Mucosa of descending colon (tissue), 3 donors: ENCODE data around the gene MTAP. TPM values are rescaled to one million over a fixed set of nuclear protein-coding genes. Genes with fewer than 3 reads are reported as not detected.
A peak's percentile ranks its signal among the peaks of the same experiment; 100 is the strongest.

Source experiments
- ATAC-seq: fragments of 200-7000 bp; cut with Tn5 transposase; one replicate; pipeline ENCODE4 v1.9.1; 2020; ENCODE audit warnings: mild to moderate bottlenecking, moderate library complexity
- DNase-seq, 3 donors: peaks; one replicate each; pipeline ENCODE4 v3.0.0-alpha.2; 2020
- H3K36me3 ChIP-seq: fragments of 200-600 bp; one replicate; pipeline ENCODE4 v1.8.0; 2021; ENCODE audit warnings: low read depth, mild to moderate bottlenecking
- H3K4me1 ChIP-seq: fragments of 200-600 bp; one replicate; pipeline ENCODE4 v1.8.0; 2021; ENCODE audit warnings: low read depth, mild to moderate bottlenecking
- H3K4me3 ChIP-seq: fragments of 200-600 bp; one replicate; pipeline ENCODE4 v1.8.0; 2021; ENCODE audit warnings: mild to moderate bottlenecking
- H3K9me3 ChIP-seq: fragments of 200-600 bp; one replicate; pipeline ENCODE4 v1.8.0; 2021; ENCODE audit warnings: mild to moderate bottlenecking
- intact Hi-C, 2 donors: fragments of 100-400 bp; cut with DNase I in 1 of 2; cut with micrococcal nuclease in 1 of 2; formaldehyde crosslinking; loops; one replicate each; pipeline versions ENCODE4 v1.11.0 to v1.11.1; 2022; cut with DNase I, micrococcal nuclease
- total RNA-seq, 3 donors: library from RNA; stranded (reverse); fragmentation: NEBNext Ultra II Directional in 2 of 3; extraction: Animal tissue kit (Norgen Biotek cat#: 25700) in 2 of 3; gene quantifications; one replicate each; pipeline versions ENCODE4 v1.2.1 to v1.2.4, GENCODE V29; 2021 to 2023
- TF ChIP-seq, protein P1 (sequence below): fragments of 200-600 bp; IDR thresholded peaks from one replicate; pipeline ENCODE4 v1.8.0; 2022; ENCODE audit warnings: antibody characterized with exemption, mild to moderate bottlenecking
- donor health status: DM: no; HTN: no; CAD: no; lungs with moderate emphysema.
- donor health status: DM: no; HTN: no; CAD: no.
- donor health status: DM: no; HTN: yes; CAD: no.

Gene MTAP
- total RNA-seq, 3 donors from 2014 or later: 28.6 to 42.7 (median 32.4) TPM

DNA sequence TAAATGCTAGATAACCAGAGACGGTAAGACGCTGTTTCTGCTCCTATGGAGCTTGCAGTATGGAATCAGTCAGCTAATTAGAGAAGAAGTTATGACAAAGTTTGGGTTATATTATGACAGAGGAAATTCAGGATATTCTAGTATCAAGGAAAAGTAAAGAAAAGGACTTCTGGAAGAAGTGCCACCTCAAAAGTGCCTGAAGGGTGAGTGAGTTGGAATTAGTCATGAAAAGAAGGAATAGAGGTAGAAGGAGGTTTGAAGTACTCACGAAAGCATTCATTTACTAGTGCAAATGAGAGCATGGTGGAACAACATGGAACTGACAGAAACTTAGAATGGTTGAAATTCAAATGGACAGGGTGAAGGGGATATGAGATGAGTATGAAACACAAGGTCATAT is 40.4 kb upstream of the MTAP start:
- no peak for ATAC-seq
- intact Hi-C loops: no loop called here
- DNase-seq: no peak
- TF ChIP-seq, protein P1, sequence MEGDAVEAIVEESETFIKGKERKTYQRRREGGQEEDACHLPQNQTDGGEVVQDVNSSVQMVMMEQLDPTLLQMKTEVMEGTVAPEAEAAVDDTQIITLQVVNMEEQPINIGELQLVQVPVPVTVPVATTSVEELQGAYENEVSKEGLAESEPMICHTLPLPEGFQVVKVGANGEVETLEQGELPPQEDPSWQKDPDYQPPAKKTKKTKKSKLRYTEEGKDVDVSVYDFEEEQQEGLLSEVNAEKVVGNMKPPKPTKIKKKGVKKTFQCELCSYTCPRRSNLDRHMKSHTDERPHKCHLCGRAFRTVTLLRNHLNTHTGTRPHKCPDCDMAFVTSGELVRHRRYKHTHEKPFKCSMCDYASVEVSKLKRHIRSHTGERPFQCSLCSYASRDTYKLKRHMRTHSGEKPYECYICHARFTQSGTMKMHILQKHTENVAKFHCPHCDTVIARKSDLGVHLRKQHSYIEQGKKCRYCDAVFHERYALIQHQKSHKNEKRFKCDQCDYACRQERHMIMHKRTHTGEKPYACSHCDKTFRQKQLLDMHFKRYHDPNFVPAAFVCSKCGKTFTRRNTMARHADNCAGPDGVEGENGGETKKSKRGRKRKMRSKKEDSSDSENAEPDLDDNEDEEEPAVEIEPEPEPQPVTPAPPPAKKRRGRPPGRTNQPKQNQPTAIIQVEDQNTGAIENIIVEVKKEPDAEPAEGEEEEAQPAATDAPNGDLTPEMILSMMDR: no peak
- Histone ChIP-seq H3K4me1 (no peaks in the 10 kb centered on the region), H3K36me3 (no peaks in the 10 kb centered on the region), H3K4me3 (no peak overlapping the region), H3K9me3 (no peaks in the 10 kb centered on the region)

DNA sequence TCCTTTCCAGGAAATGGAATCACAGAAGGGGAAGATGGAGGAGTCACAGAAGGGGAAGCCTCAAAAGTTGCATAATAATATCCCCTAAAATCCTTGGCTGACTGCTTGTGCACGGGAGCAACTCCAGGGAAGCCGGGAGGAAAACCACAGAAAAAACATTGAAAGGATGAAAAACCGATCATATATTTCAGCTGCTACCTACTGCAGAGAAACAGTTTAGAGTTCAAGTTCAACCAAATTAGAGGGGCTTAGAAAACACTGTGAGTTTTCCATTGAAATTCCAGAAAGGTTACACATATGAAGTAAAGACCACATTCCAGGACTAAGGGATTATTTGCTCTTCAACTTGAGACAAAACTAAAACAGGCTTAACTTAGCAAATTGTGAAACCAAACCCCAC is 37.6 kb upstream of the MTAP start:
- no peaks in the 10 kb centered on the region for H3K4me1 ChIP-seq
- no peaks in the 10 kb centered on the region for H3K36me3 ChIP-seq
- no peaks in the 10 kb centered on the region for H3K9me3 ChIP-seq
- TF ChIP-seq, protein P1: no peak
- intact Hi-C loops: no loop called here
- no peak overlapping the region for H3K4me3 ChIP-seq
- ATAC-seq (no peak), DNase-seq (no peak)

- no peaks in the 10 kb centered on the region for H3K4me1 ChIP-seq
- no peaks in the 10 kb centered on the region for H3K36me3 ChIP-seq
- no peak for DNase-seq
- intact Hi-C loops: no loop called here
- TF ChIP-seq, protein P1: no peak
- no peaks in the 10 kb centered on the region for H3K9me3 ChIP-seq
- H3K4me3 ChIP-seq: no peak overlapping the region
- no peak for ATAC-seq
These were observed 36.3 kb upstream of the MTAP start for GRCh38 chr9:21766096-21766495.

GRCh38 chr9:21770871-21771560 is 31.4 kb upstream of the MTAP start:
- ATAC-seq (no peak), DNase-seq (no peak)
- H3K9me3 ChIP-seq: no peaks in the 10 kb centered on the region
- intact Hi-C loops: no loop called here
- H3K4me3 ChIP-seq: no peak overlapping the region
- TF ChIP-seq, protein P1: no peak
- no peaks in the 10 kb centered on the region for H3K36me3 ChIP-seq
- no peaks in the 10 kb centered on the region for H3K4me1 ChIP-seq

GRCh38 chr9:21777701-21778100 is 24.7 kb upstream of the MTAP start:
- no peak overlapping the region for H3K4me3 ChIP-seq
- intact Hi-C loops: no loop called here
- H3K9me3 ChIP-seq: no peaks in the 10 kb centered on the region
- no peak for ATAC-seq
- TF ChIP-seq, protein P1: no peak
- DNase-seq: peak in 1 of 3 donors; percentile 2
- no peaks in the 10 kb centered on the region for H3K36me3 ChIP-seq
- H3K4me1 ChIP-seq: no peaks in the 10 kb centered on the region

- Histone ChIP-seq H3K4me3 (no peak overlapping the region), H3K4me1 (no peaks in the 10 kb centered on the region), H3K36me3 (no peaks in the 10 kb centered on the region), H3K9me3 (no peaks in the 10 kb centered on the region)
- ATAC-seq (no peak), DNase-seq (no peak)
- TF ChIP-seq, protein P1: no peak
- intact Hi-C loops: no loop called here
These were observed 24.1 kb upstream of the MTAP start for GRCh38 chr9:21778304-21778703.
